Neural progenitor cell (in vitro differentiated cells): ENCODE data around the gene STK17B. TPM values are rescaled to one million over a fixed set of nuclear protein-coding genes. Genes with fewer than 3 reads are reported as not detected.

Source experiments
- DNase-seq: peaks from one replicate; pipeline ENCODE4 v3.0.0-alpha.2; 2016; ENCODE audit warnings: low spot score
- H2AFZ ChIP-seq: fragments of 200-600 bp; sonication (generic); replicated peaks from 2 replicates; pipeline ENCODE4 v1.6.1; 2016; ENCODE audit warnings: antibody characterized with exemption
- H3F3A ChIP-seq: fragments of 200-600 bp; sonication (generic); 2 replicates; pipeline ENCODE4 v1.6.1; 2016; ENCODE audit warnings: antibody characterized with exemption, low read depth
- H3K27ac ChIP-seq: fragments of 200-600 bp; sonication (generic); 2 replicates; pipeline ENCODE4 v1.5.1; 2016; ENCODE audit warnings: mild to moderate bottlenecking
- H3K27me3 ChIP-seq: fragments of 200-600 bp; sonication (generic); 2 replicates; pipeline ENCODE4 v1.6.1; 2016; ENCODE audit warnings: mild to moderate bottlenecking, moderate library complexity
- H3K36me3 ChIP-seq: fragments of 200-600 bp; sonication (generic); 2 replicates; pipeline ENCODE4 v1.5.1; 2016
- H3K4me1 ChIP-seq: fragments of 200-600 bp; sonication (generic); 2 replicates; pipeline ENCODE4 v1.6.1; 2016; ENCODE audit warnings: mixed run types
- H3K4me2 ChIP-seq: fragments of 200-600 bp; sonication (generic); 2 replicates; pipeline ENCODE4 v1.6.1; 2016
- H3K4me3 ChIP-seq: fragments of 200-600 bp; sonication (generic); 2 replicates; pipeline ENCODE4 v1.5.1; 2016
- H3K79me2 ChIP-seq: fragments of 200-600 bp; sonication (generic); 2 replicates; pipeline ENCODE4 v1.6.1; 2016; ENCODE audit warnings: low read depth
- H3K9ac ChIP-seq: fragments of 200-600 bp; sonication (generic); 2 replicates; pipeline ENCODE4 v1.6.1; 2016
- H3K9me3 ChIP-seq: fragments of 200-600 bp; sonication (generic); 2 replicates; pipeline ENCODE4 v1.5.1; 2016; ENCODE audit warnings: low read depth
- H4K20me1 ChIP-seq: fragments of 200-600 bp; sonication (generic); 2 replicates; pipeline ENCODE4 v1.6.1; 2016; ENCODE audit warnings: low read depth
- H3K27ac Mint-ChIP-seq: 3 replicates; pipeline ENCODE4 v1.8.0; 2021; ENCODE audit warnings: mixed read lengths
- H3K27me3 Mint-ChIP-seq: 2 replicates; pipeline ENCODE4 v1.8.0; 2022; ENCODE audit warnings: low read depth, mild to moderate bottlenecking, inconsistent platforms, moderate library complexity, mixed read lengths; ENCODE audit not compliant: insufficient read depth
- H3K36me3 Mint-ChIP-seq: 3 replicates; pipeline ENCODE4 v1.8.0; 2021; ENCODE audit warnings: mixed read lengths
- H3K4me1 Mint-ChIP-seq: 3 replicates; pipeline ENCODE4 v1.8.0; 2021; ENCODE audit warnings: mixed read lengths
- H3K4me3 Mint-ChIP-seq: 3 replicates; pipeline ENCODE4 v1.8.0; 2021; ENCODE audit warnings: mild to moderate bottlenecking, moderate library complexity, mixed read lengths
- H3K9me3 Mint-ChIP-seq: 3 replicates; pipeline ENCODE4 v1.8.0; 2020; ENCODE audit warnings: mixed read lengths
- EZH2 ChIP-seq: fragments of 200-600 bp; sonication (generic); IDR thresholded peaks from 2 replicates; pipeline ENCODE4 v1.6.1; 2017; ENCODE audit warnings: antibody characterized with exemption, mild to moderate bottlenecking, moderate library complexity
- EZH2phosphoT487 ChIP-seq: fragments of 200-600 bp; sonication (generic); IDR thresholded peaks from 2 replicates; pipeline ENCODE4 v1.6.1; 2017; ENCODE audit warnings: antibody characterized with exemption
- total RNA-seq: library from RNA; depleted of rRNA; stranded (reverse); fragments of >200 nt; gene quantifications from 2 replicates; pipeline ENCODE4 v1.2.3, GENCODE V29; 2015; ENCODE audit warnings: low replicate concordance
- TF ChIP-seq, protein P1 (sequence below): fragments of 200-600 bp; sonication (generic); IDR thresholded peaks from 2 replicates; pipeline ENCODE4 v1.5.1; 2017; ENCODE audit warnings: antibody characterized with exemption, mild to moderate bottlenecking

The STK17B gene
- total RNA-seq, 1 donor from 2014 or later: 35.4 TPM

DNA sequence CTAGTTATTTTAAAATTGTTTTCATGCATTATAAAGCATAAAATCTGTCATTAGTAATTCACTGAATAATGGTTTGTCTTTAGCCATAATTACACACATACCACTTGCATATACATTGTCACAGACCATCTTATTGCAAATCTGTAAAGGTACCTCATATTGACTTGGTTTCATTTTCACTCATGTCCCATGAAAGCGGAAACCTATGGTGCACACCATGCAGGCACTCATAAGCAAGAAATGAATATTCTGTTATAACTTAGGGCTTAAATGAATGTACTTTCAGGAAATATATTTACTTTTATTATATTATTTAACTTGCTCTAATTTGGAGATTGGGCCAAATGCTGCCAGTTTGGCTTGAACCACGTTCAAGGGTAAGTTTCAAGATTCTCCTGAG lies 29.2 kb upstream of the STK17B start:
- no peaks in the 10 kb centered on the region for H3K36me3 ChIP-seq
- peaks cover 2% of the 10 kb centered on the region for H3K27me3 Mint-ChIP-seq
- no peaks in the 10 kb centered on the region for H3K4me1 Mint-ChIP-seq

DNA sequence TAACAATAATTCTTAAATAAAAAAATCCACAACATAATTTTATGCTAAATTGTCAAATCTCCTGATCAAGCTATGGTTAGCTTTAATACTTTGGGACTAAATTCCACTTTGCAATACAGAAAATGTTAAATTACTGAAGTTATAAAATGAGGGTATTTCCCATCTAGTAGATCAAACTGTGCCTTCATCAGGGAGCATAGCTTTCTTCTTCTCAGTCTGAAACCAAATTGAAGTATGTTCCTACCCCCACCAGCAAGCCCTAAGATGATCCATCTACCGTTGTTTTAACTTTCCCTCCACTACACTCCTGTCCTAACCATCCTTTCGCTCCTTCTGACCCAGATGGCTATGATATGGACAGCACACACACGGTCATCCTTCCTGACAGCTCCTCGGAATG lies 24.4 kb upstream of the STK17B start:
- Mint-ChIP-seq H3K9me3 (no peaks in the 10 kb centered on the region), H3K27ac (no peak overlapping the region), H3K4me1 (no peaks in the 10 kb centered on the region), H3K4me3 (no peak overlapping the region), H3K36me3 (no peaks in the 10 kb centered on the region), H3K27me3 (no peaks in the 10 kb centered on the region)
- H3K4me3 ChIP-seq: no peak overlapping the region
- H3K27ac ChIP-seq: no peak overlapping the region
- H3K36me3 ChIP-seq: no peaks in the 10 kb centered on the region
- no peaks in the 10 kb centered on the region for H3K79me2 ChIP-seq
- TF ChIP-seq EZH2 (no peak), EZH2phosphoT487 (no peak)
- H3K4me1 ChIP-seq: no peaks in the 10 kb centered on the region
- H3K4me2 ChIP-seq: no peak overlapping the region
- H2AFZ ChIP-seq: no peak overlapping the region
- H3F3A ChIP-seq: no peaks in the 10 kb centered on the region
- no peak overlapping the region for H3K9ac ChIP-seq
- no peaks in the 10 kb centered on the region for H3K9me3 ChIP-seq
- no peaks in the 10 kb centered on the region for H3K27me3 ChIP-seq
- DNase-seq: no peak
- no peaks in the 10 kb centered on the region for H4K20me1 ChIP-seq

More for the DNA sequence above, 29.2 kb upstream of the STK17B start:
- Histone ChIP-seq H3K27me3 (no peaks in the 10 kb centered on the region), H2AFZ (no peak overlapping the region), H3K4me3 (no peak overlapping the region), H3K4me2 (no peak overlapping the region), H3F3A (no peaks in the 10 kb centered on the region), H3K9me3 (no peaks in the 10 kb centered on the region), H4K20me1 (no peaks in the 10 kb centered on the region), H3K27ac (no peak overlapping the region), H3K9ac (no peak overlapping the region), H3K4me1 (no peaks in the 10 kb centered on the region), H3K79me2 (no peaks in the 10 kb centered on the region)
- H3K36me3 Mint-ChIP-seq: no peaks in the 10 kb centered on the region
- DNase-seq: no peak
- H3K4me3 Mint-ChIP-seq: no peak overlapping the region
- TF ChIP-seq EZH2: no peak
- TF ChIP-seq EZH2phosphoT487: no peak
- TF ChIP-seq, protein P1, sequence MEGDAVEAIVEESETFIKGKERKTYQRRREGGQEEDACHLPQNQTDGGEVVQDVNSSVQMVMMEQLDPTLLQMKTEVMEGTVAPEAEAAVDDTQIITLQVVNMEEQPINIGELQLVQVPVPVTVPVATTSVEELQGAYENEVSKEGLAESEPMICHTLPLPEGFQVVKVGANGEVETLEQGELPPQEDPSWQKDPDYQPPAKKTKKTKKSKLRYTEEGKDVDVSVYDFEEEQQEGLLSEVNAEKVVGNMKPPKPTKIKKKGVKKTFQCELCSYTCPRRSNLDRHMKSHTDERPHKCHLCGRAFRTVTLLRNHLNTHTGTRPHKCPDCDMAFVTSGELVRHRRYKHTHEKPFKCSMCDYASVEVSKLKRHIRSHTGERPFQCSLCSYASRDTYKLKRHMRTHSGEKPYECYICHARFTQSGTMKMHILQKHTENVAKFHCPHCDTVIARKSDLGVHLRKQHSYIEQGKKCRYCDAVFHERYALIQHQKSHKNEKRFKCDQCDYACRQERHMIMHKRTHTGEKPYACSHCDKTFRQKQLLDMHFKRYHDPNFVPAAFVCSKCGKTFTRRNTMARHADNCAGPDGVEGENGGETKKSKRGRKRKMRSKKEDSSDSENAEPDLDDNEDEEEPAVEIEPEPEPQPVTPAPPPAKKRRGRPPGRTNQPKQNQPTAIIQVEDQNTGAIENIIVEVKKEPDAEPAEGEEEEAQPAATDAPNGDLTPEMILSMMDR: no peak
- H3K27ac Mint-ChIP-seq: no peak overlapping the region
- H3K9me3 Mint-ChIP-seq: no peaks in the 10 kb centered on the region

DNA sequence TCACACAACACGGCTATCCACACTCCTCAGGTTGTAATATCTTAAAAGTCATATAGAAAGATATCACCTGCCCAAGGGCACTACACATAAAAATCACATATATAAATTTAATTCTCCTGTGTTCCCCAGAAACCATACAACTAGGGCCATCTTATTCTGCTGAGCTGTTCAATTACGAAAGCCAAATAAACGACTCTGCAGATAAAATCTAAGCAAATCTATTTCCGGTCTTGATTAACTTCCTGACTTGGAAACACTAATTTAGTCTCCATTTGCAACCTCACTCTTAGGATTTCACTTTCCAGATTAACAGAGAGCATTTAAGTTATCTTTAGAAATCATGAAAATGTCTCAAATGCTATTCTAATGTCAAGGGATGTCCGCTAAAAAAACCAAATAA lies 23.9 kb upstream of the STK17B start:
- Histone ChIP-seq H3K36me3 (no peaks in the 10 kb centered on the region), H3F3A (no peaks in the 10 kb centered on the region), H3K9ac (no peak overlapping the region), H3K79me2 (no peaks in the 10 kb centered on the region), H3K4me3 (no peak overlapping the region), H2AFZ (no peak overlapping the region), H4K20me1 (no peaks in the 10 kb centered on the region), H3K4me2 (no peak overlapping the region), H3K27ac (no peak overlapping the region), H3K4me1 (no peaks in the 10 kb centered on the region), H3K27me3 (no peaks in the 10 kb centered on the region), H3K9me3 (no peaks in the 10 kb centered on the region)
- H3K4me3 Mint-ChIP-seq: no peak overlapping the region
- H3K36me3 Mint-ChIP-seq: no peaks in the 10 kb centered on the region
- DNase-seq: no peak
- no peaks in the 10 kb centered on the region for H3K27me3 Mint-ChIP-seq
- no peaks in the 10 kb centered on the region for H3K4me1 Mint-ChIP-seq
- TF ChIP-seq EZH2phosphoT487 (no peak), EZH2 (no peak)
- TF ChIP-seq, protein P1: no peak
- no peaks in the 10 kb centered on the region for H3K9me3 Mint-ChIP-seq
- no peak overlapping the region for H3K27ac Mint-ChIP-seq

DNA sequence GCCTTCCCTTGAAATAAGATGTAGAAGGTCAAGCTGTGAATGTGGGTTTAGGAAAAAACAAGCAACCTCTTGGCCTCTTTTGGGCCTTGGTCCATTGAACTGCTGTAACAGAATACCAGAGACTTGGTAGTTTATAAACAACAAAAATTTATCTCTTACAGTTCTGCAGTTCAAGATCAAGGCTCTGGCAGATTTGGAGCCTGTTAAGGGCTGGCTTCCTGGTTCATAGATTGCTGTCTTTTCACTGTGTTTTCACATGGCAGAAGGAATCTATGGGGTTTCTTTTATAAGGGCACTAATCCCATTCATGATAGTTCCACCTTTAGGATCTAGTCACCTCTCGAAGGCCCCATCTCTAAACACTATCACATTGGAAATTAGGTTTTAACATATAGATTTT lies 20.2 kb upstream of the STK17B start:
- H3K27me3 Mint-ChIP-seq: no peaks in the 10 kb centered on the region
- Histone ChIP-seq H3K4me3 (no peak overlapping the region), H3K79me2 (no peaks in the 10 kb centered on the region), H3K9ac (no peak overlapping the region), H3F3A (no peaks in the 10 kb centered on the region), H3K9me3 (no peaks in the 10 kb centered on the region), H3K27ac (no peak overlapping the region), H3K4me2 (no peak overlapping the region), H4K20me1 (no peaks in the 10 kb centered on the region), H3K36me3 (no peaks in the 10 kb centered on the region), H2AFZ (no peak overlapping the region), H3K4me1 (no peaks in the 10 kb centered on the region), H3K27me3 (no peaks in the 10 kb centered on the region)
- H3K27ac Mint-ChIP-seq: no peak overlapping the region
- DNase-seq: no peak
- H3K4me1 Mint-ChIP-seq: peaks cover 2% of the 10 kb centered on the region
- H3K4me3 Mint-ChIP-seq: no peak overlapping the region
- H3K9me3 Mint-ChIP-seq: peaks cover 2% of the 10 kb centered on the region
- TF ChIP-seq, protein P1: no peak
- TF ChIP-seq EZH2 (no peak), EZH2phosphoT487 (no peak)
- no peaks in the 10 kb centered on the region for H3K36me3 Mint-ChIP-seq
